ENCODE data around the gene OCIAD2.
"Not testable (repeated sequence)": the region's sequence is repeated elsewhere in the genome, so short reads cannot be mapped to it uniquely, and the experiment has no call there.

GRCh38 chr4:48881646-48882045 lies 24.9 kb downstream of the OCIAD2 start:
- not testable (repeated sequence) for TF ChIP-seq CTCF (conservative IDR thresholded peaks at IDR 0.05; ENCODE audit: low read length); EZH2phosphoT487 (IDR thresholded peaks at IDR 0.05; ENCODE audit: borderline replicate concordance, low read depth, low read length)
